ENCODE measurements around the gene PRKD1. TPM values are rescaled to one million over a fixed set of nuclear protein-coding genes. Genes with fewer than 3 reads are reported as not detected.

Gene PRKD1
- total RNA-seq, 1 donor from 2014 or later: 13.5 TPM

GRCh38 chr14:29941401-29941800 is 13.8 kb upstream of the PRKD1 start:
- peaks cover 2% of the 10 kb centered on the region for H3K36me3 Mint-ChIP-seq (ENCODE audit: low read depth)
- no peak overlapping the region for H3K4me3 Mint-ChIP-seq
- DNase-seq (ENCODE audit: low read depth, low spot score): no peak
- H3K9me3 Mint-ChIP-seq: peaks cover 10% of the 10 kb centered on the region
- no peak overlapping the region for H3K27ac Mint-ChIP-seq (ENCODE audit: unreplicated experiment)
- no peaks in the 10 kb centered on the region for H3K27me3 Mint-ChIP-seq (ENCODE audit: low read depth)
- no peak for TF ChIP-seq CTCF (conservative IDR thresholded peaks at IDR 0.05)
- peaks cover 11% of the 10 kb centered on the region for H3K4me1 Mint-ChIP-seq

- peaks cover 8% of the 10 kb centered on the region for H3K9me3 Mint-ChIP-seq
- DNase-seq (ENCODE audit: low read depth, low spot score): no peak
- H3K4me3 Mint-ChIP-seq: no peak overlapping the region
- H3K4me1 Mint-ChIP-seq: peaks cover 11% of the 10 kb centered on the region
- peaks cover 2% of the 10 kb centered on the region for H3K36me3 Mint-ChIP-seq (ENCODE audit: low read depth)
- no peaks in the 10 kb centered on the region for H3K27me3 Mint-ChIP-seq (ENCODE audit: low read depth)
- TF ChIP-seq CTCF (conservative IDR thresholded peaks at IDR 0.05): no peak
- H3K27ac Mint-ChIP-seq (ENCODE audit: unreplicated experiment): no peak overlapping the region
Measured at GRCh38 chr14:29940482-29940881, 12.8 kb upstream of the PRKD1 start.

GRCh38 chr14:29937116-29937515 is 9.5 kb upstream of the PRKD1 start:
- Mint-ChIP-seq H3K4me1 (peaks cover 11% of the 10 kb centered on the region), H3K9me3 (no peaks in the 10 kb centered on the region), H3K27ac (ENCODE audit: unreplicated experiment) (no peak overlapping the region), H3K27me3 (ENCODE audit: low read depth) (no peaks in the 10 kb centered on the region), H3K36me3 (ENCODE audit: low read depth) (no peaks in the 10 kb centered on the region), H3K4me3 (no peak overlapping the region)
- no peak for TF ChIP-seq CTCF (conservative IDR thresholded peaks at IDR 0.05)
- DNase-seq (ENCODE audit: low read depth, low spot score): no peak

- Mint-ChIP-seq H3K9me3 (no peaks in the 10 kb centered on the region), H3K4me1 (peaks cover 16% of the 10 kb centered on the region), H3K36me3 (ENCODE audit: low read depth) (no peaks in the 10 kb centered on the region), H3K27me3 (ENCODE audit: low read depth) (peaks cover 17% of the 10 kb centered on the region), H3K27ac (ENCODE audit: unreplicated experiment) (no peak overlapping the region), H3K4me3 (no peak overlapping the region)
- no peak for TF ChIP-seq CTCF (conservative IDR thresholded peaks at IDR 0.05)
- no peak for DNase-seq (ENCODE audit: low read depth, low spot score)
Measured at GRCh38 chr14:29930283-29930682, 2.6 kb upstream of the PRKD1 start.

- peaks cover 17% of the 10 kb centered on the region for H3K27me3 Mint-ChIP-seq (ENCODE audit: low read depth)
- H3K9me3 Mint-ChIP-seq: no peaks in the 10 kb centered on the region
- no peak for DNase-seq (ENCODE audit: low read depth, low spot score)
- no peak overlapping the region for H3K27ac Mint-ChIP-seq (ENCODE audit: unreplicated experiment)
- TF ChIP-seq CTCF (conservative IDR thresholded peaks at IDR 0.05): peak; percentile 13
- peak overlapping the region; percentile 88 for H3K4me3 Mint-ChIP-seq
- H3K4me1 Mint-ChIP-seq: peaks cover 22% of the 10 kb centered on the region
- no peaks in the 10 kb centered on the region for H3K36me3 Mint-ChIP-seq (ENCODE audit: low read depth)
Measured at GRCh38 chr14:29928117-29928640, 532 bp upstream of the PRKD1 start.

Measured in neural crest cell (in vitro differentiated cells).